GM12878 (cell line): ENCODE measurements around the gene SH3BP5. TPM values are rescaled to one million over a fixed set of nuclear protein-coding genes. Genes with fewer than 3 reads are reported as not detected.

Source experiments
- BCL11A ChIP-seq: IDR thresholded peaks from 2 replicates; pipeline ENCODE4 v1.6.1; 2011; ENCODE audit warnings: low read depth, low read length
- BHLHE40 ChIP-seq, 2 experiments: fragments of 450-650 bp in 1 of 2; IDR thresholded peaks; 2 replicates each; pipeline ENCODE4 v1.6.1; 2011 to 2017; ENCODE audit warnings: low read depth in 2 of 2, borderline replicate concordance in 1 of 2, improper control_type of control experiment in 1 of 2, low read length in 1 of 2, mild to moderate bottlenecking in 1 of 2
- CEBPB ChIP-seq, 2 experiments: fragments of 150-350 bp in 1 of 2; IDR thresholded peaks; 2 replicates each; pipeline ENCODE4 v1.6.1; 2012 to 2014; ENCODE audit warnings: low read depth in 2 of 2, low read length in 2 of 2, borderline replicate concordance in 1 of 2, inconsistent platforms in 1 of 2
- HDAC6 ChIP-seq: fragments of 200-600 bp; sonication (generic); IDR thresholded peaks from one replicate; pipeline ENCODE4 v1.8.0; 2017; ENCODE audit warnings: antibody characterized with exemption; ENCODE audit not compliant: unreplicated experiment
- HDGF ChIP-seq: fragments of 450-650 bp; IDR thresholded peaks from 2 replicates; pipeline ENCODE4 v1.6.1; 2016; ENCODE audit warnings: antibody characterized with exemption
- LARP7 ChIP-seq: fragments of 450-650 bp; IDR thresholded peaks from 2 replicates; pipeline ENCODE4 v1.6.1; 2017; ENCODE audit warnings: mild to moderate bottlenecking
- MTA3 ChIP-seq: IDR thresholded peaks from 2 replicates; pipeline ENCODE4 v1.6.1; 2012; ENCODE audit warnings: low read length, inconsistent platforms, borderline replicate concordance
- NKRF ChIP-seq: fragments of 450-650 bp; conservative IDR thresholded peaks from 2 replicates; pipeline ENCODE4 v1.6.1; 2017; ENCODE audit warnings: mild to moderate bottlenecking, moderate library complexity
- NR2C1 ChIP-seq: fragments of 450-650 bp; IDR thresholded peaks from 2 replicates; pipeline ENCODE4 v1.6.1; 2017; ENCODE audit warnings: antibody characterized with exemption, mild to moderate bottlenecking, moderate library complexity
- RAD51 ChIP-seq: fragments of 450-650 bp; IDR thresholded peaks from 2 replicates; pipeline ENCODE4 v1.6.1; 2016; ENCODE audit warnings: moderate library complexity, mild to moderate bottlenecking, inconsistent platforms
- RUNX3 ChIP-seq: IDR thresholded peaks from 2 replicates; pipeline ENCODE4 v1.6.1; 2012; ENCODE audit warnings: low read length, inconsistent platforms
- SMAD1 ChIP-seq: fragments of 450-650 bp; IDR thresholded peaks from 2 replicates; pipeline ENCODE4 v1.6.1; 2018; ENCODE audit warnings: mild to moderate bottlenecking, low read depth; ENCODE audit not compliant: partially characterized antibody
- SP1 ChIP-seq: IDR thresholded peaks from one replicate; pipeline ENCODE4 v1.6.1; 2011; ENCODE audit warnings: low read depth, low read length
- SREBF1 ChIP-seq: IDR thresholded peaks from 2 replicates; pipeline ENCODE4 v1.6.1; 2012; ENCODE audit warnings: mild to moderate bottlenecking, low read length
- TCF3 ChIP-seq: IDR thresholded peaks from 2 replicates; pipeline ENCODE4 v1.6.1; 2012; ENCODE audit warnings: low read depth, mild to moderate bottlenecking, low read length, borderline replicate concordance; ENCODE audit not compliant: insufficient read depth
- ZBTB4 ChIP-seq: fragments of 450-650 bp; formaldehyde crosslinking; IDR thresholded peaks from 2 replicates; pipeline ENCODE4 v1.4.0; 2022; ENCODE audit warnings: mild to moderate bottlenecking, moderate library complexity
- polyA plus RNA-seq, 11 experiments: library from polyadenylated mRNA; depleted of rRNA in 4 of 11; unstranded in 6 of 11; stranded (reverse) in 5 of 11; fragments of >200 nt; fragmentation: Nextera tagmentation in 4 of 11; fragmentation: Illumina TruSeq in 1 of 11; extraction: Ambion mirVana in 4 of 11; extraction: Trizol in 1 of 11; gene quantifications; 1 replicate in 1 of 11; 2 replicates in 10 of 11; pipeline versions ENCODE4 v1.2.1 to v1.2.3, GENCODE V29; 2011 to 2016; ENCODE audit warnings: inconsistent platforms in 2 of 11, missing spikeins in 2 of 11, low read depth in 1 of 11
- total RNA-seq, 4 experiments: library from RNA; depleted of rRNA in 3 of 4; stranded (reverse); fragments of >200 nt in 3 of 4; fragmentation: Illumina TruSeq in 1 of 4; extraction: Trizol in 1 of 4; gene quantifications; 2 replicates each; pipeline versions ENCODE4 v1.2.1 to v1.2.3, GENCODE V29; 2013 to 2021
- TF ChIP-seq, protein P1 (sequence below): fragments of 450-650 bp; IDR thresholded peaks from 2 replicates; pipeline ENCODE4 v1.6.1; 2016; ENCODE audit warnings: mild to moderate bottlenecking
- TF ChIP-seq, protein P2 (sequence below): IDR thresholded peaks from 2 replicates; pipeline ENCODE4 v1.6.1; 2011; ENCODE audit warnings: low read depth, low read length, improper control_type of control experiment, borderline replicate concordance
- TF ChIP-seq, protein P3 (sequence below): IDR thresholded peaks from 2 replicates; pipeline ENCODE4 v1.6.1; 2011; ENCODE audit warnings: low read depth, mild to moderate bottlenecking, low read length, moderate library complexity, borderline replicate concordance; ENCODE audit errors: extremely low read depth
- TF ChIP-seq, protein P4 (sequence below), 3 experiments: IDR thresholded peaks in 2 of 3; conservative IDR thresholded peaks in 1 of 3; 2 replicates each; pipeline ENCODE4 v1.5.1; 2011; ENCODE audit warnings: low read depth in 3 of 3, low read length in 3 of 3, mild to moderate bottlenecking in 3 of 3, control low read depth in 2 of 3, moderate library complexity in 2 of 3, inconsistent platforms in 1 of 3, mixed read lengths in 1 of 3; ENCODE audit not compliant: control insufficient read depth in 2 of 3, insufficient read depth in 1 of 3; ENCODE audit errors: extremely low read depth in 1 of 3

SH3BP5 gene
- total and polyA plus RNA-seq, 10 of the 15 experiments (the other 5 are each of a cell fraction or from before 2014, with no cell fraction given): 14.9 to 87.5 (median 43.7) TPM

DNA sequence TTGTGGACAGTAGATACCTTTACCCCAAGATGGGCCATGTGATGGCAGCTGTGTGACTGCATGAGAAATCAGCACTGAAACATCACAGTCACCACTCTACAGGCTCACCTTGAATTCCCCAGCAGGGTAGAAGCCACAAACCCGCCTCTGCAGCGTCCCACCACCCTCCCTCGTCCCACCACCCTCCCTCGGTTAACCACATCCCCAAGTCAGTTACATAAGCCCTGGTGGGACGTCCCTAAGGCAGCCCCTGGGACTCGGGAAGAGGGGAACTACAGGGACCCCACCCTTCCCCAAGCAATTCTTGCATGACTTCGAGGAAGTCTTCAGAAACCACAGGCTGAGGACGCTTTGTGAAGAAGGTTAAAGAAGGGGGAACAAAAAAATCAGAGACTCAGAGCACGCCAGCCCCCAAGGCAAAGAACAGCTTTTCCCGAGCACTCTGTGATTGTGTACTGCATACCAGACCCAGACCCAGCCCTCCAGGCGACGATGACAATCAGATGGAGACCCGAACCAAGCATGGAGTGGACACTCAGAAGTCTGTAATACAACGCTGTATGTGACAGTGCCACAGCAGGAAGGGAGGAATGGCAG, 60.5 kb downstream of the SH3BP5 start (continued):
- TF ChIP-seq, protein P1, sequence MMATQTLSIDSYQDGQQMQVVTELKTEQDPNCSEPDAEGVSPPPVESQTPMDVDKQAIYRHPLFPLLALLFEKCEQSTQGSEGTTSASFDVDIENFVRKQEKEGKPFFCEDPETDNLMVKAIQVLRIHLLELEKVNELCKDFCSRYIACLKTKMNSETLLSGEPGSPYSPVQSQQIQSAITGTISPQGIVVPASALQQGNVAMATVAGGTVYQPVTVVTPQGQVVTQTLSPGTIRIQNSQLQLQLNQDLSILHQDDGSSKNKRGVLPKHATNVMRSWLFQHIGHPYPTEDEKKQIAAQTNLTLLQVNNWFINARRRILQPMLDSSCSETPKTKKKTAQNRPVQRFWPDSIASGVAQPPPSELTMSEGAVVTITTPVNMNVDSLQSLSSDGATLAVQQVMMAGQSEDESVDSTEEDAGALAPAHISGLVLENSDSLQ: no peak
- TF ChIP-seq BHLHE40 (IDR thresholded peaks at IDR 0.05; ENCODE audit: borderline replicate concordance in 1 of 2, low read depth in 2 of 2, low read length in 1 of 2): peak in 1 of 2 experiments; percentile 76; a peak in 3 of 4 replicates
- TF ChIP-seq, protein P2, sequence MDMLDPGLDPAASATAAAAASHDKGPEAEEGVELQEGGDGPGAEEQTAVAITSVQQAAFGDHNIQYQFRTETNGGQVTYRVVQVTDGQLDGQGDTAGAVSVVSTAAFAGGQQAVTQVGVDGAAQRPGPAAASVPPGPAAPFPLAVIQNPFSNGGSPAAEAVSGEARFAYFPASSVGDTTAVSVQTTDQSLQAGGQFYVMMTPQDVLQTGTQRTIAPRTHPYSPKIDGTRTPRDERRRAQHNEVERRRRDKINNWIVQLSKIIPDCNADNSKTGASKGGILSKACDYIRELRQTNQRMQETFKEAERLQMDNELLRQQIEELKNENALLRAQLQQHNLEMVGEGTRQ: peak; percentile 17; the same call in 1 of the 2 replicates
- TF ChIP-seq ZBTB4 (CRISPR knock-in tag): no peak
- TF ChIP-seq NKRF: no peak
- TF ChIP-seq TCF3: peak; percentile 52; the same call in 1 of the 2 replicates
- TF ChIP-seq SREBF1: no peak
- no peak for TF ChIP-seq SMAD1
- no peak for TF ChIP-seq HDAC6
- TF ChIP-seq MTA3: peak; percentile 66; the same call in 1 of the 2 replicates
- TF ChIP-seq RAD51: peak; percentile 73
- TF ChIP-seq, protein P3, sequence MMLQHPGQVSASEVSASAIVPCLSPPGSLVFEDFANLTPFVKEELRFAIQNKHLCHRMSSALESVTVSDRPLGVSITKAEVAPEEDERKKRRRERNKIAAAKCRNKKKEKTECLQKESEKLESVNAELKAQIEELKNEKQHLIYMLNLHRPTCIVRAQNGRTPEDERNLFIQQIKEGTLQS: no peak
- TF ChIP-seq CEBPB (IDR thresholded peaks at IDR 0.05; ENCODE audit: borderline replicate concordance in 1 of 2, low read depth in 2 of 2, low read length in 2 of 2): 0 out of 4 replicates have a peak, but pooled peaks of 1 of the 2 experiments have one; percentile 64
- peak; percentile 99 for TF ChIP-seq RUNX3
- TF ChIP-seq BCL11A: peak; percentile 82; the same call in 1 of the 2 replicates
- TF ChIP-seq SP1: peak; percentile 32
- no peak for TF ChIP-seq NR2C1
- TF ChIP-seq, protein P4, sequence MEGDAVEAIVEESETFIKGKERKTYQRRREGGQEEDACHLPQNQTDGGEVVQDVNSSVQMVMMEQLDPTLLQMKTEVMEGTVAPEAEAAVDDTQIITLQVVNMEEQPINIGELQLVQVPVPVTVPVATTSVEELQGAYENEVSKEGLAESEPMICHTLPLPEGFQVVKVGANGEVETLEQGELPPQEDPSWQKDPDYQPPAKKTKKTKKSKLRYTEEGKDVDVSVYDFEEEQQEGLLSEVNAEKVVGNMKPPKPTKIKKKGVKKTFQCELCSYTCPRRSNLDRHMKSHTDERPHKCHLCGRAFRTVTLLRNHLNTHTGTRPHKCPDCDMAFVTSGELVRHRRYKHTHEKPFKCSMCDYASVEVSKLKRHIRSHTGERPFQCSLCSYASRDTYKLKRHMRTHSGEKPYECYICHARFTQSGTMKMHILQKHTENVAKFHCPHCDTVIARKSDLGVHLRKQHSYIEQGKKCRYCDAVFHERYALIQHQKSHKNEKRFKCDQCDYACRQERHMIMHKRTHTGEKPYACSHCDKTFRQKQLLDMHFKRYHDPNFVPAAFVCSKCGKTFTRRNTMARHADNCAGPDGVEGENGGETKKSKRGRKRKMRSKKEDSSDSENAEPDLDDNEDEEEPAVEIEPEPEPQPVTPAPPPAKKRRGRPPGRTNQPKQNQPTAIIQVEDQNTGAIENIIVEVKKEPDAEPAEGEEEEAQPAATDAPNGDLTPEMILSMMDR (IDR thresholded peaks at IDR 0.05 in 2 of 3, conservative IDR thresholded peaks at IDR 0.05 in 1 of 3; ENCODE audit: control insufficient read depth in 2 of 3, extremely low read depth in 1 of 3, insufficient read depth in 1 of 3, low read depth in 3 of 3, low read length in 3 of 3): peak in 1 of 3 experiments; percentile 27; a peak in 1 of 6 replicates
- TF ChIP-seq HDGF: no peak
- no peak for TF ChIP-seq LARP7
